HG03342 (cell line): Measurements from ENCODE around the gene RGS17.

Experiments
- ATAC-seq: cut with Tn5 transposase; IDR thresholded peaks from one replicate; pipeline ENCODE4 v1.9.1; 2021; ENCODE audit warnings: mild to moderate bottlenecking, moderate library complexity; ENCODE audit not compliant: unreplicated experiment

RGS17 gene

GRCh38 chr6:152959333-152959732, 171.7 kb downstream of the RGS17 start:
- no peak for ATAC-seq

- no peak for ATAC-seq
Measured at GRCh38 chr6:152957796-152958195, 173.3 kb downstream of the RGS17 start.
